GM18505 (cell line): ENCODE results near the gene CEBPG.

Experiments
- ATAC-seq: cut with Tn5 transposase; IDR thresholded peaks from one replicate; pipeline ENCODE4 v1.9.1; 2021; ENCODE audit not compliant: unreplicated experiment
- POLR2A ChIP-seq: IDR thresholded peaks from 4 replicates; pipeline ENCODE4 v1.6.1; 2011; ENCODE audit warnings: borderline replicate concordance; ENCODE audit not compliant: insufficient read depth, insufficient read length; ENCODE audit errors: extremely low read depth

CEBPG gene

GRCh38 chr19:33343859-33344572 is 29.5 kb upstream of the CEBPG start:
- no peak for ATAC-seq
- TF ChIP-seq POLR2A, result no peak

GRCh38 chr19:33344573-33344925 is 29.0 kb upstream of the CEBPG start:
- no peak for TF ChIP-seq POLR2A

DNA sequence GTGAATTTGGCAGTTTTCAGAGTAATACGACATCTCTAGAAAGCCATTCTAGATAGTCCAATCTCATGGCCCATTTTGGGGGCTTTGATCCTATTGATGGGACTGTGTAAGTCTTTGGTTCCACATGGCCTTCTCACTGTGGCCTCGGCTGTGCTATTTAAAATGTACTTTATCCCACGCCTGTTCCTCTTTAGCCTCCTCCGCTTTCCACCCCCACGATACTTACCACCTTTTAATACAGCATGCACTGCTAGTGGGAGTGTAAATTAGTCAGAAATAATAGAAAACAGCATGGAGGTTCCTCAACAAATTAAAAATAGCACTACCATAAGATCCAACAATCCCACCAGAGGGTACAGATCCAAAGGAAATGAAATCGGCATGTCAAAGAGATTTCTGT is 28.3 kb upstream of the CEBPG start:
- no peak for TF ChIP-seq POLR2A
- ATAC-seq, result no peak

More at GRCh38 chr19:33344573-33344925, 29.0 kb upstream of the CEBPG start:
- ATAC-seq, result no peak

GRCh38 chr19:33346665-33347064 is 26.8 kb upstream of the CEBPG start:
- ATAC-seq, result no peak
- no peak for TF ChIP-seq POLR2A

DNA sequence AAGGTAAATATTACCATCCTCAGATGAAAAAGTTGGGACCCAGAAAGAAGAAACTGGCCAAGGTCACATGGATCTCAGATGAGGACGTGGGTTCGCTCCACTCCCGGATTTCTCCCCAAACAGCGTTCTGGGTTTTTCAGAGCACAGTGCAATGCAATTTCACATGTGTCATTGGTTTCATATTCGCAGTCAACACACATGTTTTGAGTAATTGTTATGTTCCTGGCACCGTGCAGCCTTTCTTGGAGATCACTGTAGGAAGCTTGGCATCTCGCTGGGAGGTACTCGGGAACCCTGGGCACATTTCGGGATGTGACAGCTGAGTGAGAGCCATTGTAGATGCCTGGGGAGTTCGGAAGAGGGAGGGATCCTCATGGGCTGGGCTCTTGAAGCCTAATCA is 26.2 kb upstream of the CEBPG start:
- TF ChIP-seq POLR2A, result no peak
- ATAC-seq, result no peak

- no peak for TF ChIP-seq POLR2A
- no peak for ATAC-seq
Measured at GRCh38 chr19:33348301-33349010, 25.1 kb upstream of the CEBPG start.

- ATAC-seq, result no peak
Measured at GRCh38 chr19:33349319-33350289, 23.9 kb upstream of the CEBPG start.

GRCh38 chr19:33350538-33351309 is 22.8 kb upstream of the CEBPG start:
- TF ChIP-seq POLR2A, result no peak

More at GRCh38 chr19:33349319-33350289, 23.9 kb upstream of the CEBPG start:
- no peak for TF ChIP-seq POLR2A

DNA sequence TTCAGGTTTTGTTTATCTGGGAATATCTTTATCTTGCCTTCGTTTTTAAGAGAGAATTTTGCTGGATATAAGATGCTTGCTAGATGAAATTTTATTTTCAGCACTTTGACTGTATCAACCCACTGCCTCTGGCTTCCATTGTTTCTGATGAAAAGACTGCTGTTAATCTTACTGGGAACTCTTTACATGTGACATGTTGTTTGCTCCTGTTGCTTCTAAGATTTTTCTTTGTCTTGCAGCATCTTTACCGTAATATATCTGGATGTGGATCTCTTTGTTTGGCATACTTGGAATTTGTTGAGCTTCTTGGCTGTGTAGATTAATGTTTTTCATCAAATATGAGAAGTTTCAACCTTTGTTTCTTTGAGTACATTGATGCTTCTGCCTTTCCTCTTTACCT is 18.0 kb upstream of the CEBPG start:
- ATAC-seq, result no peak
- TF ChIP-seq POLR2A, result no peak

More at GRCh38 chr19:33350538-33351309, 22.8 kb upstream of the CEBPG start:
- ATAC-seq, result no peak

- ATAC-seq, result no peak
- no peak for TF ChIP-seq POLR2A
Measured at GRCh38 chr19:33357556-33357955, 16.0 kb upstream of the CEBPG start.

DNA sequence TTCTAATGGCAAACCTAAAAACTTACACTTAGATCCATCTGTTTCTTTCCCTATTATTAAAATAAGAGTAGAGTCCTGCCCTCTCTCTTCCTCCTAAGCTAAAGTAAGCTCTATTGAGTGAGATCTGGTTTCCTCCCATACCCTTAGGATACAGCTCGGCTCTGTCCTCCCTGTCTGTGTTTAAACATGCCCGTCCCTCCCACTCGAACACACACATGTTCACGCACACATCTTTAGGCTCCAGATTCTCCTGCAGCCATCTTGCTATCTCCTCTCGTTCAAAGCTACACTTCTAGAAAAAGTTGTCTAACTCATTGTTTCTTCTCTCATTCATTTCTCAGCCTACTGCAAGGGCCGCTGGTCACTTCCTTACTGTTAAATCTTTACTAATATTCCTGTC is 15.1 kb upstream of the CEBPG start:
- ATAC-seq, result no peak

GRCh38 chr19:33359581-33359980 is 13.9 kb upstream of the CEBPG start:
- TF ChIP-seq POLR2A, result no peak
- ATAC-seq, result no peak

More for the DNA sequence above, 15.1 kb upstream of the CEBPG start:
- no peak for TF ChIP-seq POLR2A
